T-cell (primary cell): Measurements from ENCODE around the gene SLC47A1. TPM values are rescaled to one million over a fixed set of nuclear protein-coding genes. Genes with fewer than 3 reads are reported as not detected.

Source experiments
- ATAC-seq, 4 experiments: fragments of 200-7000 bp in 3 of 4; fragments of 150-1000 bp in 1 of 4; cut with Tn5 transposase; replicated peaks in 1 of 4; 1 replicate in 3 of 4; 2 replicates in 1 of 4; pipeline ENCODE4 v1.10.0; 2021; ENCODE audit warnings: moderate library complexity in 3 of 4, mild to moderate bottlenecking in 2 of 4, moderate number of reproducible peaks in 1 of 4
- CTCF ChIA-PET, 2 donors: fragments of 300-600 bp; sonication (Branson Sonifier 250); formaldehyde crosslinking; loops; one replicate each; lab custom pipeline; 2022; ENCODE audit warnings: antibody characterized with exemption in 2 of 2; lab: Charles Lee
- POLR2A ChIA-PET, 2 donors: fragments of 300-600 bp; sonication (Branson Sonifier 250); formaldehyde crosslinking; loops; one replicate each; lab custom pipeline; 2022; ENCODE audit warnings: antibody characterized with exemption in 2 of 2; lab: Charles Lee
- DNase-seq, 35 experiments: peaks; one replicate each; pipeline versions ENCODE4 v3.0.0 to v3.0.0-alpha.2; 2013 to 2023
- H3K27ac ChIP-seq: one replicate; pipeline ENCODE4 v1.5.1; 2013; ENCODE audit warnings: low read length
- H3K27me3 ChIP-seq, 2 experiments: replicated peaks in 1 of 2; 1 replicate in 1 of 2; 2 replicates in 1 of 2; pipeline versions ENCODE4 v1.6.1 to v1.7.0; 2013; ENCODE audit warnings: low read length in 1 of 2, mixed read lengths in 1 of 2; ENCODE audit not compliant: control insufficient read depth in 2 of 2, insufficient read depth in 2 of 2; ENCODE audit errors: extremely low read depth in 1 of 2
- H3K36me3 ChIP-seq, 2 donors: 1 replicate in 1 of 2; 2 replicates in 1 of 2; pipeline versions ENCODE4 v1.6.1 to v1.7.0; 2013; ENCODE audit warnings: low read length in 1 of 2; ENCODE audit not compliant: control insufficient read depth in 2 of 2, insufficient read depth in 1 of 2; ENCODE audit errors: extremely low read depth in 1 of 2
- H3K4me1 ChIP-seq, 2 experiments: 1 replicate in 1 of 2; 2 replicates in 1 of 2; pipeline versions ENCODE4 v1.6.1 to v1.7.0; 2013; ENCODE audit warnings: low read length in 2 of 2, mixed read lengths in 1 of 2; ENCODE audit not compliant: insufficient read depth in 2 of 2, control insufficient read depth in 1 of 2; ENCODE audit errors: extremely low read depth in 1 of 2
- H3K4me3 ChIP-seq, 2 donors: 1 replicate in 1 of 2; 2 replicates in 1 of 2; pipeline versions ENCODE4 v1.5.1 to v1.7.0; 2013; ENCODE audit warnings: mild to moderate bottlenecking in 2 of 2, low read length in 1 of 2, moderate library complexity in 1 of 2; ENCODE audit not compliant: control insufficient read depth in 1 of 2; ENCODE audit errors: extremely low read depth in 1 of 2
- H3K9me3 ChIP-seq: 2 replicates; pipeline ENCODE4 v1.7.0; 2013
- H3K27ac Mint-ChIP-seq, 2 donors: one replicate each; pipeline ENCODE4 v1.8.0; 2020 to 2021; ENCODE audit warnings: mild to moderate bottlenecking in 2 of 2, mixed read lengths in 2 of 2
- H3K27me3 Mint-ChIP-seq, 2 donors: one replicate each; pipeline ENCODE4 v1.8.0; 2021 to 2022; ENCODE audit warnings: mixed read lengths in 2 of 2
- H3K36me3 Mint-ChIP-seq: one replicate; pipeline ENCODE4 v1.8.0; 2021; ENCODE audit warnings: mixed read lengths
- H3K4me1 Mint-ChIP-seq, 3 donors: one replicate each; pipeline ENCODE4 v1.8.0; 2020 to 2022; ENCODE audit warnings: mixed read lengths in 3 of 3, mild to moderate bottlenecking in 1 of 3
- H3K4me3 Mint-ChIP-seq, 3 donors: one replicate each; pipeline ENCODE4 v1.8.0; 2020 to 2022; ENCODE audit warnings: mild to moderate bottlenecking in 3 of 3, mixed read lengths in 3 of 3, moderate library complexity in 3 of 3
- H3K9me3 Mint-ChIP-seq, 3 donors: one replicate each; pipeline ENCODE4 v1.8.0; 2020 to 2022; ENCODE audit warnings: mixed read lengths in 3 of 3
- WGBS: methylation state at CpG from one replicate; pipeline ENCODE4 v1.1.5; 2013; ENCODE audit warnings: missing lambda C conversion rate; ENCODE audit not compliant: insufficient coverage; 5-methylcytosine and 5-hydroxymethylcytosine counted together
- total RNA-seq, 35 experiments: library from RNA in 6 of 35; stranded (reverse) in 6 of 35; fragments of 120-200 nt in 1 of 35; gene quantifications; one replicate each; pipeline versions ENCODE4 v1.2.1 to v1.2.4 and lab custom pipeline; 2013 to 2026

Gene SLC47A1
- total RNA-seq, 5 donors from 2014 or later (not counting 1 experiment from before 2014, with no cell fraction given), result 0.10 to 0.66 (median 0.31) TPM; not detected in 1

DNA sequence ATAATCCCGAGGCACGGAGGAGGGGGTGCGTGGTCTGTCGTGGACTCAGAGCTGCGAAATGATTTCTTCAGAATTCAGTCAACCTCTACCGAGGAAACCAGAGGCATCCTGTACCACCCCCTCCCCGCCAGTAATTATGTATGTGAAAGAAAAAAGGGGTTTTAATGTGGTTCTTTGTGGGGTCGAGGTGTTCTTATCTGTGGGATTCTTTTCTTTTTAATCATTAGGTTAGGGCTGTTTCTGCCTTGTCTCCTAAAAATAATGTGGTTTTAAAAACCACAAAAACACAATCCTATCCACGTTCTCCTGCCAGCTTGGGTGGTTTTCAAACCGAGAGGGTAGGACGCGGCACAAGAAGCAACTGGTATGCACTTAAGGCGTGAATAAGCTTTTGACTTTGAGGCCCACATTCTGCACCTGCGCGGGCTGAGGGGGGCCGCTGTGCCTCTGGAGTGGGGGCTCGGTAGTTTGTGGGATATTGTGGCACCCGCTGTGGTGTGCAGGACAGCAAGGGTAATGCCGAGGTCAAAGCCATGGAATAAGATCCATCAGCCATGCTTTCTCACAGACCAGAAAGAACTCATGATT is 1.0 kb downstream of the SLC47A1 start:
- Histone ChIP-seq H3K27me3 (peaks cover 3 to 78% of the 10 kb centered on the region in 2 experiments), H3K4me3 (peak overlapping the region; percentile 12 to 41), H3K4me1 (peaks cover 0 to 18% of the 10 kb centered on the region in 2 experiments), H3K27ac (no peak overlapping the region), H3K9me3 (no peaks in the 10 kb centered on the region), H3K36me3 (no peaks in the 10 kb centered on the region)
- H3K4me1 Mint-ChIP-seq, result peaks cover 14 to 19% (median 17%) of the 10 kb centered on the region in 3 donors
- peaks cover 44 to 53% of the 10 kb centered on the region in 2 donors for H3K27me3 Mint-ChIP-seq
- no peaks in the 10 kb centered on the region for H3K36me3 Mint-ChIP-seq
- peak overlapping the region; percentile 58 to 81 (median 68) for H3K4me3 Mint-ChIP-seq
- 12% methylated on average over 7 of the region's 19 CpGs for WGBS
- no peak overlapping the region for H3K27ac Mint-ChIP-seq
- ChIA-PET CTCF (interaction anchor here in 1 of 2 donors (0.6 kb wide), 1 partner anchor 36 kb away, joined by 3 read pairs; no protein-coding TSS in a partner anchor), POLR2A (no interaction called here)
- DNase-seq (peak in 1 of 35 experiments; percentile 2), ATAC-seq (peak; percentile 18 to 69 (median 35))
- H3K9me3 Mint-ChIP-seq, result no peaks in the 10 kb centered on the region

DNA sequence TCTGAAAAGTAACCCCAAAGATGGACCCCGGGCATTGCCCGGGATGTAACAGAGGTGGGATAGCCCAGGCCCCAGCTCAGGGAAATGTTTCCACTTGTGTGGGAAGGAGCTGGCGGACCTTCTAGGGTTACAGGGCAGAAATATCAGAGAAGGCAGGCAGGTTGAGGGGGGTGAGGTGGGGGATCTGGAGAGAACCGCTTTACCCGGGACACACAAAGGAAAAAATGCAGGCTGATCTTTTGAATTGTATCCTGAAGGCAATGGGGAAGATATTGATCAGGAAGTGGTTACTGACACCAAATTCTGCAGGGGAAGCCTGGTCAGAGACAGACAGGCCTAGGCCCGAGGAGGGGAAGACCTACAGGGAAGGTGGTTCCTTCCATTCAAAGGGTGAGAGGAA is 3.5 kb downstream of the SLC47A1 start:
- Mint-ChIP-seq H3K36me3 (no peaks in the 10 kb centered on the region), H3K4me3 (no peak overlapping the region), H3K9me3 (no peaks in the 10 kb centered on the region), H3K27me3 (peaks cover 43 to 44% of the 10 kb centered on the region in 2 donors), H3K27ac (no peak overlapping the region), H3K4me1 (peaks cover 14 to 18% (median 17%) of the 10 kb centered on the region in 3 donors)
- Histone ChIP-seq H3K9me3 (no peaks in the 10 kb centered on the region), H3K4me1 (peaks cover 0 to 18% of the 10 kb centered on the region in 2 experiments), H3K27ac (no peak overlapping the region), H3K4me3 (no peak overlapping the region), H3K36me3 (no peaks in the 10 kb centered on the region), H3K27me3 (peaks cover 0 to 63% of the 10 kb centered on the region in 2 experiments)
- 85% methylated on average over 5 of the region's 6 CpGs for WGBS
- ChIA-PET POLR2A (interaction anchor here in 1 of 2 donors (0.6 kb wide), 2 partner anchors 72 to 152 kb away, joined by 4 to 6 read pairs; no protein-coding TSS in a partner anchor), CTCF (no interaction called here)
- no peak for DNase-seq
- ATAC-seq, result no peak

DNA sequence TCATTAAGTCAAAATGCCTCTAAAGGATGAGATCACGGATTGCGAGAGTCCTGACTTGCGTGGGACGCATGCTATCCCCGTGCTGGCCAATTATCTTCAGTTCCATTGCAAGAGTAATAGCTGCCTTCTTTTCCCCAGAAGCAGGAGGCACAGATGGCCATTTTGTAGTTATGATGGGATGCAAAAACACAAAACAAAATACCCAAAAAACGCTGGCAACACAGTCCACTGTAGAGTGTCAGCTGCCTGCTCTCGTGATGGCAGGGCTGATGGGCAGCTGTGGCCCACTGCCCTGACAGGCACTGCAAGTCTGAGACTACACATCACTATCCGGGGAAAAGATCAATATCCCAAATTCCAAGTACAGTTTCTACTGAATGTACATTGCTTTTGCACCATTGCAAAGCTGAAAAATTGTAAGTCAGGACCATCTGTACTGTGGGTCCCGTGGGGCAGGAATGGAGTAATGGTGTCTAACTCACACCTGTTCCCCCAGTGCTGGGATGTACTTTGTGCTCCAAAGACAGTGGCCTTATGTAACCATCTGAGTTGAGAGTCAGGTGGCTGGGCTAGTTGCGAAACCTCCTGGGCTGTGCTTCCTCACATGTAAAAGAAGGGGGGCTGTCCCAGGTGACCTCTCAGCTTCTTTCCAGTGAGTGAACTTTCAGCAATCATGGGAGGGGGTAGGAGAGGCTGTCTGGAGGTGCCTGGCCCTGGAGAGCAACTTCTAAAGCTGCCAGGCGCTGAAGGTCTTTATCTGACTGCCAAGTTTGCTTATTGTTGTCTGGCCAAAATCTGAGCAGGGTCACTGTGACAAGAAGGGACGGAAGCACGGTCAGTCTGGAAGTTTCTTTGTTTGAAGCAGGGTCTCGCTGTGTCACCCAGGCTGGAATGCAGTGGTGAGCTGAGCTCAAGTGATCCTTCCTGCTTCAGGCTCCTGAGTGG is 4.7 kb downstream of the SLC47A1 start:
- peaks cover 9 to 12% (median 9%) of the 10 kb centered on the region in 3 donors for H3K4me1 Mint-ChIP-seq
- H3K27ac ChIP-seq, result no peak overlapping the region
- H3K9me3 Mint-ChIP-seq, result no peaks in the 10 kb centered on the region
- no peaks in the 10 kb centered on the region for H3K36me3 ChIP-seq
- DNase-seq (no peak), ATAC-seq (no peak)
- POLR2A ChIA-PET, result interaction anchor here in 1 of 2 donors (0.7 kb wide), 1 partner anchor 62 kb away, joined by 3 read pairs; no protein-coding TSS in a partner anchor
- H3K4me3 ChIP-seq, result no peak overlapping the region
- no peaks in the 10 kb centered on the region for H3K9me3 ChIP-seq
- 87% methylated on average over 12 of the region's 14 CpGs for WGBS
- no peak overlapping the region for H3K4me3 Mint-ChIP-seq
- peaks cover 0 to 13% of the 10 kb centered on the region in 2 experiments for H3K4me1 ChIP-seq
- H3K36me3 Mint-ChIP-seq, result no peaks in the 10 kb centered on the region
- H3K27me3 Mint-ChIP-seq, result peaks cover 30 to 33% of the 10 kb centered on the region in 2 donors
- CTCF ChIA-PET, result interaction anchor here in 1 of 2 donors (0.6 to 1.0 kb wide), 2 partner anchors 12 to 226 kb away, joined by 3 read pairs; no protein-coding TSS in a partner anchor
- H3K27me3 ChIP-seq, result peaks cover 0 to 51% of the 10 kb centered on the region in 2 experiments
- H3K27ac Mint-ChIP-seq, result no peak overlapping the region

DNA sequence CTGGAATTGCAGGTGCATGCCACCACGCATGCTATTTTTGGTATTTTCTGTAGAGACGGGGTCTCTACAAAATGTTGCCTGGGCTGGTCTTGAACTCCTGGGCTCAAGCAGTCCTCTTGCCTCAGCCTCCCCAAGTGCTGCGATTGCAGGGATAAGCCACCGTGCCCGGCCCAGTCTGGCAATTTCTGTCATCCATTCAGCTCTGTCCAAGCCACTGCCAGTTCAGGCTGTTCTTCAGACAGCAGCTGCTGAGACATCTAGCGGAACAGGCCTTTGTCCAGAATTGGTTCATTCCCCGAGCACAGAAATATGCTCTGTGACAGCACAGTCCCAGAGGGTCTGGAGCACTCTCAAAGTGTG is 5.4 kb downstream of the SLC47A1 start:
- H3K4me1 Mint-ChIP-seq, result peaks cover 7 to 10% (median 8%) of the 10 kb centered on the region in 3 donors
- no peaks in the 10 kb centered on the region for H3K36me3 ChIP-seq
- no peak for DNase-seq
- H3K27ac ChIP-seq, result no peak overlapping the region
- peaks cover 29 to 33% of the 10 kb centered on the region in 2 donors for H3K27me3 Mint-ChIP-seq
- H3K4me3 Mint-ChIP-seq, result no peak overlapping the region
- no peaks in the 10 kb centered on the region for H3K9me3 Mint-ChIP-seq
- ATAC-seq, result no peak
- no peak overlapping the region for H3K4me3 ChIP-seq
- ChIA-PET POLR2A (interaction anchor here in 1 of 2 donors (0.7 kb wide), 1 partner anchor 61 kb away, joined by 3 read pairs; no protein-coding TSS in a partner anchor), CTCF (no interaction called here)
- H3K36me3 Mint-ChIP-seq, result no peaks in the 10 kb centered on the region
- H3K4me1 ChIP-seq, result peaks cover 0 to 8% of the 10 kb centered on the region in 2 experiments
- H3K27ac Mint-ChIP-seq, result no peak overlapping the region
- WGBS, result 92% methylated on average over 7 of the region's 7 CpGs
- no peaks in the 10 kb centered on the region for H3K9me3 ChIP-seq
- peaks cover 0 to 45% of the 10 kb centered on the region in 2 experiments for H3K27me3 ChIP-seq

DNA sequence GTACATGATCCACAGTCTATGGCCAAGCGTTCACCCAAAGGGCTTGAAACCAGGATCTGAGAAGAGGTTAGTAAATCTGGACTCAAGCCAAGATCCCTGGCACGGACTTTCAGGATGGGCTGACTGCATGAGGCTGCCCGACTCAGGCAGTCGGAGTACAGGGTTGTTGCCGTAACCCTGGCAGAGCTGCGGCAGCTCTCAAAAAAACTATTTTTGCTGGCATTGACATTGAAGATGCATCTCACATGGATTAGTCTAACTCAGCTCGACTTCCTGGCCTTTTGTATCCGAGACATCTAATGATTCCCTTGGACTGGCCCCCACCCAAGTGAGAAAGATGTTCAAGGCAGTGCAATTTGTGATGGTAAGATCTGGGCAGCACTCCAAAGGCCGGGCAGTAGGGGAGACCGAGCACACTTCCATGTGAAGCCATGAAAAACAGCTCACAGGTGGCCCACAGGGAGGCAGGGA is 6.2 kb downstream of the SLC47A1 start:
- H3K27me3 Mint-ChIP-seq, result peaks cover 22 to 26% of the 10 kb centered on the region in 2 donors
- no peaks in the 10 kb centered on the region for H3K9me3 Mint-ChIP-seq
- H3K4me3 Mint-ChIP-seq, result no peak overlapping the region
- POLR2A ChIA-PET, result no interaction called here
- H3K36me3 Mint-ChIP-seq, result no peaks in the 10 kb centered on the region
- no peak overlapping the region for H3K4me3 ChIP-seq
- peaks cover under 1 to 3% (median 1%) of the 10 kb centered on the region in 3 donors for H3K4me1 Mint-ChIP-seq
- no peaks in the 10 kb centered on the region for H3K9me3 ChIP-seq
- CTCF ChIA-PET, result no interaction called here
- no peak for ATAC-seq
- WGBS, result 90% methylated on average over 6 of the region's 10 CpGs
- no peak for DNase-seq
- H3K36me3 ChIP-seq, result no peaks in the 10 kb centered on the region
- peaks cover 0 to 36% of the 10 kb centered on the region in 2 experiments for H3K27me3 ChIP-seq
- H3K27ac ChIP-seq, result no peak overlapping the region
- no peak overlapping the region for H3K27ac Mint-ChIP-seq
- peaks cover 0 to under 1% of the 10 kb centered on the region in 2 experiments for H3K4me1 ChIP-seq
